Duodenal mucosa (tissue), 2 donors: ENCODE measurements around the gene PABPC1L.

Experiments used
- H3K27ac ChIP-seq: one replicate; pipeline ENCODE4 v1.7.0; 2013; ENCODE audit warnings: low read depth, low read length
- H3K27me3 ChIP-seq, 2 donors: one replicate each; pipeline ENCODE4 v1.7.0; 2013; ENCODE audit warnings: low read length in 2 of 2, control low read depth in 1 of 2; ENCODE audit not compliant: insufficient read depth in 2 of 2, control insufficient read depth in 1 of 2
- H3K36me3 ChIP-seq, 2 donors: one replicate each; pipeline ENCODE4 v1.7.0; 2013; ENCODE audit warnings: low read length in 2 of 2, control low read depth in 1 of 2; ENCODE audit not compliant: insufficient read depth in 2 of 2, control insufficient read depth in 1 of 2
- H3K4me1 ChIP-seq, 2 donors: one replicate each; pipeline ENCODE4 v1.7.0; 2013; ENCODE audit warnings: low read length in 2 of 2, control low read depth in 1 of 2; ENCODE audit not compliant: insufficient read depth in 2 of 2, control insufficient read depth in 1 of 2
- H3K4me3 ChIP-seq, 2 donors: one replicate each; pipeline ENCODE4 v1.7.0; 2013; ENCODE audit warnings: low read length in 2 of 2, low read depth in 1 of 2
- H3K9ac ChIP-seq, 2 donors: one replicate each; pipeline ENCODE4 v1.7.0; 2013; ENCODE audit warnings: low read length in 2 of 2, low read depth in 1 of 2
- H3K9me3 ChIP-seq, 2 donors: one replicate each; pipeline ENCODE4 v1.7.0; 2013; ENCODE audit warnings: low read length in 2 of 2, control low read depth in 1 of 2; ENCODE audit not compliant: control insufficient read depth in 1 of 2

PABPC1L gene

DNA sequence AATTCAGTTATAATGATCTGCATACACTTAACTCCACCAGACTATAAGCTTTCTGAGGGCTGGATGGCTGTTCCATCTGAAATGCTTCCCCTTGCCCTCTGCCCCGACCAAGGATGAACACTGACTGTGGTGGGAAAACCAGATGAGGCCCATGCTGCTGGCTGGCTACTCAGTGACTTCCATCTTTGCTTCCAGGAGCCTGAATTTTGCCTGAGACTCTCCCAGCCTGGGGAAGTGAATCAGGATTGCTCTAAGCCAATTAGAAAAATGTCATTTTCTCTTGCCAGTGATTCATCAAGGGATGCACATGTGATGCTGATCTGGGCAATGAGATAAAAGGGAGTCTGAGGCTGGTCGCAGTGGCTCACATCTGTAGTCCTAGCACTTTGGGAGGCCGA, 52.0 kb downstream of the PABPC1L start:
- Histone ChIP-seq H3K36me3 (no peaks in the 10 kb centered on the region), H3K27ac (no peak overlapping the region), H3K9me3 (no peaks in the 10 kb centered on the region), H3K9ac (no peak overlapping the region), H3K4me3 (no peak overlapping the region), H3K27me3 (no peaks in the 10 kb centered on the region), H3K4me1 (peaks cover 25 to 29% of the 10 kb centered on the region in 2 donors)

DNA sequence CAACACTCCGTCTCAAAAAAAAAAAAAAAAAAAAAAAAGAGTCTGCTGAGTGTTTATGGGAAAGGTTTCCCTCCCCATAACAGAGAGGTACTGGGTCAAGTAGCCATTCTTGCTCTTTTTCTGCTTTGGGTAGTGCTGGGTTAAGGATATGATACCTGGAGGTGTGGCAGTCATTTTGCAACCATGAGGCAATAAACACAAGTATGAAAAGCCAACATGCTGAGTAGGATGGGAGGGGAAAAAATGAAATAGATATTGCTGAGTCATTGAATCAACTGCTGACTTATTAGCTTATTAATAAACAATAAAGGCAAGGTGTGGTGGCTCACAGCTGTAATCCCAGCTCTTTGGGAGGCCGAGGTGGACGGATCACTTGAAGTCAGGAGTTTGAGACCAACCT, 52.6 kb downstream of the PABPC1L start:
- Histone ChIP-seq H3K27me3 (no peaks in the 10 kb centered on the region), H3K4me1 (peaks cover 31 to 33% of the 10 kb centered on the region in 2 donors)

DNA sequence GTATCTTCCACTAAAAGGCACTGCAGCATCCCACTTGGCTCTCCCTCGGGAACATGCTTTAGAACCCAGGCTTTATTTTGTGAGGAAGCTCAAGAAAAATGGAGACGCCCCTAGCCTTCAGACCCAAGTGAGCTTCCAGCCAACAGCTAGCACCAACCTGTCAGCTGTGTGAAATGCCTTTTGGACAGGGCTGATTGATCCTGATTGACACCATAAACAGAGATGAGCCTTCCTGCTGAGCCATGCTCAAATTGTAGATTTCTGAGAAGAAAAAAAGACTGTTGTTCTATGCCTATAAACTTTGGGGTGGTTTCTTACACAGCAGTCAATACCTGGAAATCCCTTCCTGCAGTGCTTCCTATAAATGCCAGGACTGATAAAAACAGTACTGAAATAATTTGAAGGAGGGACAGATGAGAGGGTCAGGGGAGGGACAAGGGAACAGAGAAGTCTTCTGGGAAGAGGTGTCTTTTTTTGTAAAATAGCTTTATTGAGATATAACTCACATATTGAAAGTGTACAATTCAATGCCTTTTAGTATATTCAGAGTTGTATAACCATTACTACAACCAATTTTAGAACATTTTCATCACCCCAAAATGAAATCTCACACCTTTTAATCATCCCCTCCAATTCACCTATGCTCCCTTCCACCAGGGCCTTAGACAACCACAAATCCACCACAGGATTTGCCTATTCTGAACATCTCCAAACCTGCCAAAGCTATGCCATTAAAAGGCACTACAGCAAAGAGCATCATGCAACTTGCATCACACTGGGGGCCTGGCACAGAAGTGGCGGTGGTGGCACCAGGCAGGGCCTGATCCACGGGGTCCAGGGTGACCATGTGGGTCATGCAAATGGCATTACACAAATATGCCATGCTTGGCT, 53.7 kb downstream of the PABPC1L start:
- Histone ChIP-seq H3K4me3 (no peak overlapping the region), H3K27me3 (no peaks in the 10 kb centered on the region), H3K36me3 (no peaks in the 10 kb centered on the region), H3K9me3 (no peaks in the 10 kb centered on the region), H3K27ac (no peak overlapping the region), H3K4me1 (peaks cover 35 to 37% of the 10 kb centered on the region in 2 donors), H3K9ac (no peak overlapping the region)

More for the DNA sequence above, 52.6 kb downstream of the PABPC1L start:
- Histone ChIP-seq H3K27ac (no peak overlapping the region), H3K36me3 (no peaks in the 10 kb centered on the region), H3K4me3 (no peak overlapping the region), H3K9me3 (no peaks in the 10 kb centered on the region), H3K9ac (no peak overlapping the region)

DNA sequence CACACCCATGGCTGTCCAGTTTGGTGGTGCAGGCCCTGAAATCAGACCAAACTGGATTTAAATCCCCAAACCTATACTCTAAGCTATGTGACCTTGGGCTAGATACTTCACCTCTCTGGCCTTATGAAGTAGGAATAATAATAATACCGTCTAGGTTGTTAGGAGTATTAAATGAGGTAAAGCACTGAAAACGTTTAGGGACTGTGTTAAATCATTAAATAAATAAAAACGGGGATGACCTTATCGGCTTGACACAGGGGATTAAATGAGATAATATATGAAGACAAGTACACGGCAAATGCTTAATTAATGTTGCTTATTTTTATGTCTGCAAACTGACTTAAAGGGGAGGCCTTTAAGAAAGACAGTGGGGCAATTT, 55.8 kb downstream of the PABPC1L start:
- Histone ChIP-seq H3K27ac (peak overlapping the region; percentile 87), H3K4me3 (peak overlapping the region; percentile 97), H3K4me1 (peaks cover 31 to 37% of the 10 kb centered on the region in 2 donors), H3K9me3 (no peaks in the 10 kb centered on the region), H3K27me3 (no peaks in the 10 kb centered on the region), H3K9ac (peak overlapping the region; percentile 89 to 90), H3K36me3 (no peaks in the 10 kb centered on the region)

DNA sequence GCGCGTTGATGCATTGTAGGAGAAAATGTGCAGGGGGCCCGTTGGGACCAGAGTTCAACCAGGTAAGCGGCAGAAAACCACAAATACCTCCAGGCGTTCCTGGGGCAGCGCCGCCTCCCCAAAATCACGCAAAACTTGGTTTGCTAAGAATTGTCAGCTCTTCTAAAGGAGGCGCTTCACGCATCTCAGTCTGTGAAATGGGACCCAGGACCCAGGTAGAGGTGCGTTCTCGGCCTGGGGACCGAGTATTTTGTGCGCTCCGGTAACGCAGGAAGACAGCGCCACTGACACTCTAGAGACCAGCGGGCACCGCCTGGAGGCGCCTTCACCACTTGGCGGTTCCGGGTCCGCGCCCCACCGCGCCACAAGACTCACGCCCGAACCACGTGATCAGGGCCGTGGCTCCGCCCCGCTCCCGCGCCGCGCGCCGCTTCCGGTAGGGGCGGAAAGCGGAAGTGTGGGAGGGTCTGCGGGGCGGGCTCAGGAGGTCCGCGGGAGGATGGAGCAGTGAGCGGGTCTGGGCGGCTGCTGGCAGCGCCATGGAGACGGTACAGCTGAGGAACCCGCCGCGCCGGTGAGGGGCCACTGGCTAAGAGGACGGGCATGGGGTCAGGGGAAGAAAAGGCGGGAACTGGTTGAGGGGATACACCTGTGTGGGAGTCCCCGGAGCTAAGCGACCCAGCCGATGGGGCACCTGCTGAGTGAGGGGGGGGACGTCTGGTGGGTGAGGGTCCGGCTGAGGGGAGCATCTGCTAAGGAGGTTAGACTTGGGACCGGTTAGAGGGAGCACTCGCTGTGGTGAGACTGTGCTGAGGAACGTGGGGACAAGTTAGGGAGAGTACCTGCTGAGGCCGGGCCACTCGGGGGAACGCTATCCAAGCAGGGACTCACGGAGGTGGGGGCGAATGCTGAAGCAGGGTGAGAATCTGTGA, 56.4 kb downstream of the PABPC1L start, which contains the start of gene STK4:
TSS of gene STK4 (plus strand) at position 483 of the 932 bp plus-strand sequence. CDS start at position 540, 57 bp downstream.
- peak within 1 kb of the TSS; percentile 97 for H3K4me3 ChIP-seq
- H3K36me3 ChIP-seq, result no peaks in the 10 kb centered on the region
- H3K27me3 ChIP-seq, result no peaks in the 10 kb centered on the region
- H3K9me3 ChIP-seq, result no peaks in the 10 kb centered on the region
- peaks cover 28 to 42% of the 10 kb centered on the region in 2 donors for H3K4me1 ChIP-seq
- peak within 1 kb of the TSS; percentile 89 to 90 for H3K9ac ChIP-seq
- peak within 1 kb of the TSS; percentile 87 for H3K27ac ChIP-seq

DNA sequence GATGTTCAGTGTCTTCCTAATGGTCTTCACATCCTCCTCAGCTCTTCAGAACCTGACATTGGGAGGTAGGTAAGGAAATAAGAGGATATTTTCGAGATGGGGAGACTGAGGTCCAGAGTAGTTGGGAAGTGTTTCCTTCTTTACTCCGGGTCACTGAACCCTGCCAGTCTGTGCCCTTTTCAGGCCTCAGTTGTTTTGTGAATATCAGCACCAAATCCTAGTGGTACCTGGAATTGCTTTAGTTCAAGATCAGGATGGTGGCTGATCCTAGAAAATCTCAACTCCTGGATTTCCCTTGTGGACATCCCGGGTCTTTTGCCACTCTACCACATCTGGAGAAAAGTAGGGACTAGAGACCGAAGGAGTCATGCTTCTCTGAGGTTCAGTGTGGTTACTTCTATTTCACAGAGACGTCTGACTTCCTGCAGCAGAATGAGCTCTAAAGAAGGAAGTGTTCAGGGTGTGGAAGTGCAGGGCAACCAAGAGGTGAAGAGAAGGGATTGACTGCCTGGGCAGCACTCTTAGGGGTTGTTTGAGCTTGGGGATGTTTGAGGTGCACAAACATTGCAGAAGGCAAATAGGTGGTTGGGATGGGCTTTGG, 57.4 kb downstream of the PABPC1L start:
- Histone ChIP-seq H3K9ac (peak overlapping the region; percentile 89 to 90), H3K27ac (no peak overlapping the region), H3K9me3 (no peaks in the 10 kb centered on the region), H3K36me3 (no peaks in the 10 kb centered on the region), H3K27me3 (no peaks in the 10 kb centered on the region), H3K4me3 (peak overlapping the region; percentile 97), H3K4me1 (peaks cover 28 to 42% of the 10 kb centered on the region in 2 donors)

DNA sequence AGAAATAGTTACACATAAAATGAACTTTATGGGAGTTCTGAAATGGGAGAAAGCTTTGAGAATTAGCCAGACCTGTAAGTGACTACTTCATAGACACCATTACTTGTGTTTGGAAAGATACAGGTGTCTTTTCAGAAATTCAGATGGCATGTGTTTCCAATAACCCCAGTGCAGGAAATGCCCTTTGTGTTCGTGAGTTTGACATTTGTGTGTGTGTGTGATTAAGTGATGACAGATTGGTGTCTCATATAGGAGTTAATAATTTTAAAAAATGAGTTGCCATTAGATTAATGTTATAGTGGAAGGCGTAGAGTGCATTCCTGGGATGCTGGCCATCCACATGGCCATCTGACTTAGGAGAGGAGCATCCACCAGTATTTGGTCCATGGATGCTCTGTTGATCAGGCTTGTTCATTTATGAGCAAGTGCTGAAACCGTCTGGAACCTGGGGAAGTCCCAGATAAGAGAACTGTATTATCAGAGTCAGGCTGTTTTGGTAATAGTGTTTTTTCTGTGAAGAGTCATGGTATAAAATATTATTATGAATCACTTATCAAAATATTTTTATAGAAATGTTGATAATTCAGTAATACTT, 59.5 kb downstream of the PABPC1L start:
- peaks cover 28 to 42% of the 10 kb centered on the region in 2 donors for H3K4me1 ChIP-seq
- peaks cover 0 to 16% of the 10 kb centered on the region in 2 donors for H3K36me3 ChIP-seq
- no peak overlapping the region for H3K27ac ChIP-seq
- no peak overlapping the region for H3K9ac ChIP-seq
- H3K27me3 ChIP-seq, result no peaks in the 10 kb centered on the region
- no peak overlapping the region for H3K4me3 ChIP-seq
- H3K9me3 ChIP-seq, result no peaks in the 10 kb centered on the region

DNA sequence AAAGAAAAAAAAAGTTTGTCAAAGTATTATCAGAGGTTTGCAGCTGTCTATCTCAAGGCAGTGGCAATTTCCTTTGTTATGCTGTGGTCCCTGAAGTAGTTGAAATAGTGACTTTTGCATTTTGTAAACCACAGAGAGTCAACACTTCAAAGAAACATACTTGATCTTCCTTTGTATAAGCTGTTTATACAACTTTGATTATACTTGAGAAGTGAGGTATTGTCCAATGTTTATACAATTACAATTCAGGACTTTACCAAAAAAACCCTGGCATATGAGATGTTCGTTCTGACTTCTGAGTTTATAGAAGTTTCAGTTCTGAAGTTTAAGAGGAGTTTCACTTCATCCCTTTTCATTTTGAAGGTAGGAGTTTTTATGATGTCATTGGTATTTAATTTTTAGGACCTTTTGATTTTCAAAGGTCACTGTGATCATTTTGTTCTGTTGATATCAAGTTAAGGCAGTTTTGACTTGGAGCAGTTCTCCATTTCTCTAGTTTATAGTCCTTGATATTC, 60.4 kb downstream of the PABPC1L start:
- Histone ChIP-seq H3K4me3 (peak overlapping the region in 1 of 2 donors; percentile 27), H3K27ac (peak overlapping the region; percentile 28), H3K4me1 (peaks cover 26 to 39% of the 10 kb centered on the region in 2 donors), H3K9me3 (no peaks in the 10 kb centered on the region), H3K9ac (peak overlapping the region in 1 of 2 donors; percentile 33), H3K27me3 (no peaks in the 10 kb centered on the region), H3K36me3 (peaks cover 6 to 25% of the 10 kb centered on the region in 2 donors)

DNA sequence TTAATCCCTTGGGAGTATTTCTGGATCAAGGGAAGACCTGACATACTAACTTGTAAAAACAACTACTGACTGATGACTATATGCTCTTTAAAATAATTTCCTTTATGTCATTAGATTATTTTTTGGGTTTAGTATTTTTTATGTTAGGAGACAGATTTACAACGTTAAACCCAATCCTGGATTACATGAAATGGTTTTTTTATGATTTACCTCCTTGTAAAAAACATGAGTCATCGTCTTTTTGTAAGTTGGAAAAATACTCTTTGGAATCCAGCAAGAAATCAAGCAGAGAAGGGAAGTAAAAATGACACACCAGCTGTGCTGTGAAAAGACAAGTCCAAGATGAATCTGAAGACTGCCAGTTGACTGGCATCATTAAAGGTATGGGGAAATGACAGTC, 63.2 kb downstream of the PABPC1L start:
- Histone ChIP-seq H3K27ac (no peak overlapping the region), H3K9ac (no peak overlapping the region), H3K4me1 (peaks cover 6 to 31% of the 10 kb centered on the region in 2 donors), H3K9me3 (no peaks in the 10 kb centered on the region), H3K27me3 (no peaks in the 10 kb centered on the region), H3K4me3 (no peak overlapping the region), H3K36me3 (peaks cover 9 to 35% of the 10 kb centered on the region in 2 donors)
